Uterus (tissue), 4 donors: ENCODE measurements around the gene KCNK1. TPM values are rescaled to one million over a fixed set of nuclear protein-coding genes. Genes with fewer than 3 reads are reported as not detected.

Source experiments
- DNase-seq, 2 donors: peaks; one replicate each; pipeline ENCODE4 v3.0.0-alpha.2; 2019 to 2020
- H3K27ac ChIP-seq, 2 donors: fragments of 200-600 bp; sonication (generic); 1 replicate in 1 of 2; 2 replicates in 1 of 2; pipeline ENCODE4 v1.5.1; 2016 to 2018
- H3K27me3 ChIP-seq, 2 donors: fragments of 200-600 bp; sonication (generic); one replicate each; pipeline ENCODE4 v1.5.1; 2018 to 2019; ENCODE audit warnings: control low read depth in 1 of 2
- H3K36me3 ChIP-seq, 2 donors: fragments of 200-600 bp; sonication (generic); one replicate each; pipeline ENCODE4 v1.5.1; 2019; ENCODE audit warnings: control low read depth in 1 of 2
- H3K4me1 ChIP-seq, 2 donors: fragments of 200-600 bp; sonication (generic); one replicate each; pipeline ENCODE4 v1.5.1; 2018 to 2019; ENCODE audit warnings: control low read depth in 1 of 2
- H3K4me3 ChIP-seq, 2 donors: fragments of 200-600 bp; sonication (generic); 1 replicate in 1 of 2; 2 replicates in 1 of 2; pipeline ENCODE4 v1.5.1; 2018 to 2019; ENCODE audit warnings: mild to moderate bottlenecking in 1 of 2
- H3K9me3 ChIP-seq, 2 donors: fragments of 200-600 bp; sonication (generic); one replicate each; pipeline ENCODE4 v1.5.1; 2019; ENCODE audit warnings: control low read depth in 1 of 2
- CTCF ChIP-seq, 4 experiments: fragments of 200-600 bp in 2 of 4; fragments of 450-650 bp in 2 of 4; sonication (generic) in 2 of 4; IDR thresholded peaks; one replicate each; pipeline ENCODE4 v1.5.1; 2016 to 2019; ENCODE audit warnings: antibody characterized with exemption in 4 of 4, mild to moderate bottlenecking in 2 of 4, moderate library complexity in 1 of 4
- POLR2A ChIP-seq, 2 donors: fragments of 450-650 bp; IDR thresholded peaks; one replicate each; pipeline ENCODE4 v1.6.1; 2016; ENCODE audit warnings: antibody characterized with exemption in 2 of 2, mild to moderate bottlenecking in 1 of 2, moderate library complexity in 1 of 2
- intact Hi-C: fragments of 100-400 bp; cut with DNase I; formaldehyde crosslinking; loops from one replicate; pipeline ENCODE4 v1.15.1; 2023; ENCODE audit warnings: low total_unique reads
- total RNA-seq, 4 donors: library from RNA; depleted of rRNA in 3 of 4; stranded (reverse); fragments of >200 nt in 3 of 4; gene quantifications; one replicate each; pipeline versions ENCODE4 v1.1.0 to v1.2.4, GENCODE V29; 2014 to 2023
- donor health status: DM: yes; HTN: yes; CAD: no.

KCNK1 gene
- 10 to 100 TPM in 2 of 4 donors, 1 to 10 TPM in 2; 1.0 to 17.1 (median 7.9) TPM for total RNA-seq

- no peak for TF ChIP-seq CTCF (IDR thresholded peaks at IDR 0.05)
- TF ChIP-seq POLR2A (IDR thresholded peaks at IDR 0.05), result peak in 1 of 2 donors; percentile 71
- H3K27ac ChIP-seq, result peak within 1 kb of the TSS; percentile 83 to 87
- peak within 1 kb of the TSS; percentile 65 to 69 for H3K4me3 ChIP-seq
- no peaks in the 10 kb centered on the region for H3K9me3 ChIP-seq
- peak; percentile 79 for DNase-seq
- intact Hi-C loops, result no loop called here
- H3K4me1 ChIP-seq, result no peaks in the 10 kb centered on the region
- no peaks in the 10 kb centered on the region for H3K36me3 ChIP-seq
- no peaks in the 10 kb centered on the region for H3K27me3 ChIP-seq
Observed at GRCh38 chr1:233613252-233614172, at the start of gene KCNK1. Gene KCNK1 (plus strand): TSS chr1:233614106. CDS start chr1:233614172, 66 bp downstream.

GRCh38 chr1:233565313-233565712 lies 48.6 kb upstream of the KCNK1 start:
- H3K27ac ChIP-seq, result no peak overlapping the region
- no peak for TF ChIP-seq POLR2A (IDR thresholded peaks at IDR 0.05)
- no peak for TF ChIP-seq CTCF (IDR thresholded peaks at IDR 0.05)
- DNase-seq, result no peak
- intact Hi-C loops, result no loop called here
- peaks cover 0 to 13% of the 10 kb centered on the region in 2 donors for H3K9me3 ChIP-seq
- H3K27me3 ChIP-seq, result no peaks in the 10 kb centered on the region
- H3K4me3 ChIP-seq, result no peak overlapping the region
- H3K36me3 ChIP-seq, result no peaks in the 10 kb centered on the region
- H3K4me1 ChIP-seq, result no peaks in the 10 kb centered on the region

GRCh38 chr1:233566886-233567285 lies 47.0 kb upstream of the KCNK1 start:
- Histone ChIP-seq H3K4me3 (no peak overlapping the region), H3K9me3 (peaks cover 0 to 7% of the 10 kb centered on the region in 2 donors), H3K36me3 (no peaks in the 10 kb centered on the region), H3K4me1 (no peaks in the 10 kb centered on the region), H3K27me3 (no peaks in the 10 kb centered on the region), H3K27ac (no peak overlapping the region)
- TF ChIP-seq POLR2A (IDR thresholded peaks at IDR 0.05), result no peak
- no peak for TF ChIP-seq CTCF (IDR thresholded peaks at IDR 0.05)
- DNase-seq, result no peak
- intact Hi-C loops, result no loop called here

- no peak for TF ChIP-seq POLR2A (IDR thresholded peaks at IDR 0.05)
- no peak for TF ChIP-seq CTCF (IDR thresholded peaks at IDR 0.05)
- H3K27ac ChIP-seq, result no peak overlapping the region
- no peaks in the 10 kb centered on the region for H3K27me3 ChIP-seq
- no peaks in the 10 kb centered on the region for H3K9me3 ChIP-seq
- DNase-seq, result no peak
- H3K36me3 ChIP-seq, result no peaks in the 10 kb centered on the region
- no peaks in the 10 kb centered on the region for H3K4me1 ChIP-seq
- no peak overlapping the region for H3K4me3 ChIP-seq
- intact Hi-C loops, result no loop called here
Observed at GRCh38 chr1:233569636-233570035, 44.3 kb upstream of the KCNK1 start.

- no peaks in the 10 kb centered on the region for H3K4me1 ChIP-seq
- H3K27ac ChIP-seq, result no peak overlapping the region
Observed at GRCh38 chr1:233570216-233570615, 43.7 kb upstream of the KCNK1 start.

More at GRCh38 chr1:233570216-233570615, 43.7 kb upstream of the KCNK1 start:
- Histone ChIP-seq H3K9me3 (no peaks in the 10 kb centered on the region), H3K27me3 (no peaks in the 10 kb centered on the region), H3K4me3 (no peak overlapping the region), H3K36me3 (no peaks in the 10 kb centered on the region)
- no peak for TF ChIP-seq POLR2A (IDR thresholded peaks at IDR 0.05)
- TF ChIP-seq CTCF (IDR thresholded peaks at IDR 0.05), result no peak
- intact Hi-C loops, result no loop called here
- no peak for DNase-seq
